HepG2 (cell line): ENCODE data around the gene EID3. TPM values are rescaled to one million over a fixed set of nuclear protein-coding genes. Genes with fewer than 3 reads are reported as not detected.
A peak's percentile ranks its signal among the peaks of the same experiment; 100 is the strongest.

ENCODE experiments used
- ATRX ChIP-seq: sonication (generic); formaldehyde crosslinking; IDR thresholded peaks from 2 replicates; pipeline ENCODE4 v1.4.0; 2020; ENCODE audit warnings: missing genetic modification reagents, borderline replicate concordance
- POLR2AphosphoS2 ChIP-seq: IDR thresholded peaks from 2 replicates; pipeline ENCODE4 v1.6.1; 2011; ENCODE audit warnings: low read depth, low read length, improper control_type of control experiment
- SMAD3 ChIP-seq: sonication (generic); formaldehyde crosslinking; IDR thresholded peaks from 2 replicates; pipeline ENCODE4 v1.4.0; 2020; ENCODE audit warnings: missing genetic modification reagents
- STAT5B ChIP-seq: sonication (generic); formaldehyde crosslinking; IDR thresholded peaks from 2 replicates; pipeline ENCODE4 v1.4.0; 2020; ENCODE audit warnings: missing genetic modification reagents
- polyA plus RNA-seq, 8 experiments: library from polyadenylated mRNA; depleted of rRNA in 3 of 8; stranded (reverse) in 7 of 8; unstranded in 1 of 8; fragments of >200 nt; fragmentation: Illumina TruSeq in 4 of 8; extraction: Trizol in 4 of 8; gene quantifications; 2 replicates each; pipeline versions ENCODE4 v1.2.1 to v1.2.3, GENCODE V29; 2011 to 2016; ENCODE audit warnings: low read depth in 4 of 8, missing spikeins in 1 of 8, mixed read lengths in 1 of 8; ENCODE audit not compliant: insufficient read depth in 1 of 8
- total RNA-seq, 5 experiments: library from RNA; depleted of rRNA; stranded (reverse); fragments of >200 nt; fragmentation: Illumina TruSeq; extraction: Trizol; gene quantifications; 2 replicates each; pipeline ENCODE4 v1.2.3, GENCODE V29; 2016; ENCODE audit warnings: low read depth in 1 of 5
- TF ChIP-seq, protein P1 (sequence below), 2 experiments: fragments of 450-650 bp in 1 of 2; sonication (generic) in 1 of 2; formaldehyde crosslinking; IDR thresholded peaks; 2 replicates each; pipeline versions ENCODE4 v1.5.0 to v1.8.0; 2020 to 2022; ENCODE audit warnings: mild to moderate bottlenecking in 1 of 2, missing genetic modification reagents in 1 of 2
- TF ChIP-seq, protein P2 (sequence below): sonication (generic); formaldehyde crosslinking; IDR thresholded peaks from 2 replicates; pipeline ENCODE4 v1.9.0; 2021; ENCODE audit warnings: missing genetic modification reagents, borderline replicate concordance
- TF ChIP-seq, protein P3 (sequence below): IDR thresholded peaks from 2 replicates; pipeline ENCODE4 v1.6.1; 2012; ENCODE audit warnings: low read length, improper control_type of control experiment
- TF ChIP-seq, protein P4 (sequence below): sonication (generic); formaldehyde crosslinking; IDR thresholded peaks from 2 replicates; pipeline ENCODE4 v1.4.0; 2020; ENCODE audit warnings: mild to moderate bottlenecking, missing genetic modification reagents
- TF ChIP-seq, protein P5 (sequence below): sonication (generic); formaldehyde crosslinking; IDR thresholded peaks from 2 replicates; pipeline ENCODE4 v1.5.0; 2020; ENCODE audit warnings: missing genetic modification reagents
- TF ChIP-seq, protein P6 (sequence below): sonication (generic); formaldehyde crosslinking; IDR thresholded peaks from 2 replicates; pipeline ENCODE4 v1.5.0; 2020; ENCODE audit warnings: missing genetic modification reagents, mild to moderate bottlenecking, borderline replicate concordance
- TF ChIP-seq, protein P7 (sequence below): conservative IDR thresholded peaks from 2 replicates; pipeline ENCODE4 v1.6.1; 2018; ENCODE audit warnings: missing genetic modification reagents
- TF ChIP-seq, protein P8 (sequence below): sonication (generic); formaldehyde crosslinking; conservative IDR thresholded peaks from 2 replicates; pipeline ENCODE4 v1.4.0; 2020; ENCODE audit warnings: missing genetic modification reagents

Gene EID3
- total and polyA plus RNA-seq, 2 of the 13 experiments (the other 11 are each of a cell fraction or from before 2014, with no cell fraction given), result 0.38 to 4.5 TPM

DNA sequence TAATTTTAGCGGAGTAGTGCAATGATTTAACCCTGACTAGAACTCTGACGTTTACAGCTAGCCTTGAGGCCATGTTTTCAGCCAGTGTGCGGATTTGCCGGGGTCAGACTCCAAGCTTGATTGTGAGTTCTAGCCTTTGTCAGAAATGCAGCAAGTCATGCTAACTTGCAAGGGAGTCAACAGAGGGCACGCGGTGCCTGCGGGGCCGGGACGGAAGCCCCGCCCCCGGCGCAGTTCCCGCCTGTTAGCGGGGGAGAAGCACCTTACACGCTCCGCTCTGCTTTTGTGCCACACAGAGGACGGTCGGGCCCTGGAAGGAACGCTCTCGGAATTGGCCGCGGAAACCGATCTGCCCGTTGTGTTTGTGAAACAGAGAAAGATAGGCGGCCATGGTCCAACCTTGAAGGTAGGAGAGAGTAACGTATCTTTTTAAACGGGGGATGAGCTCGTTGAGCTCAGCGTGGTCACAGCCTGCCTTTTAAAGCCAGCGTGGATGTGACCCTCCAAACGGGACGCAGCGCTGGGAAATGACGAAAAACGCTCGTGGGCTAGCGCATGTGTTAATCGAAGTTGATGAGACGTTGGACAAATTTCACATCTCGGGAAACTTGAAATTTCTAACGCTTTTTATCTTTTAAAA lies 14.8 kb upstream of the EID3 start (continued):
- TF ChIP-seq, protein P1, sequence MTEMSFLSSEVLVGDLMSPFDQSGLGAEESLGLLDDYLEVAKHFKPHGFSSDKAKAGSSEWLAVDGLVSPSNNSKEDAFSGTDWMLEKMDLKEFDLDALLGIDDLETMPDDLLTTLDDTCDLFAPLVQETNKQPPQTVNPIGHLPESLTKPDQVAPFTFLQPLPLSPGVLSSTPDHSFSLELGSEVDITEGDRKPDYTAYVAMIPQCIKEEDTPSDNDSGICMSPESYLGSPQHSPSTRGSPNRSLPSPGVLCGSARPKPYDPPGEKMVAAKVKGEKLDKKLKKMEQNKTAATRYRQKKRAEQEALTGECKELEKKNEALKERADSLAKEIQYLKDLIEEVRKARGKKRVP (CRISPR knock-in tag; IDR thresholded peaks at IDR 0.05), result no peak; a peak in 1 of 4 replicates
- TF ChIP-seq STAT5B (CRISPR knock-in tag) (0 out of 2 replicates have a peak, but pooled peaks have one; percentile 59), POLR2AphosphoS2 (0 out of 2 replicates have a peak, but pooled peaks have one; percentile 48), SMAD3 (CRISPR knock-in tag) (peak; percentile 84), ATRX (no peak)
- TF ChIP-seq, protein P2, sequence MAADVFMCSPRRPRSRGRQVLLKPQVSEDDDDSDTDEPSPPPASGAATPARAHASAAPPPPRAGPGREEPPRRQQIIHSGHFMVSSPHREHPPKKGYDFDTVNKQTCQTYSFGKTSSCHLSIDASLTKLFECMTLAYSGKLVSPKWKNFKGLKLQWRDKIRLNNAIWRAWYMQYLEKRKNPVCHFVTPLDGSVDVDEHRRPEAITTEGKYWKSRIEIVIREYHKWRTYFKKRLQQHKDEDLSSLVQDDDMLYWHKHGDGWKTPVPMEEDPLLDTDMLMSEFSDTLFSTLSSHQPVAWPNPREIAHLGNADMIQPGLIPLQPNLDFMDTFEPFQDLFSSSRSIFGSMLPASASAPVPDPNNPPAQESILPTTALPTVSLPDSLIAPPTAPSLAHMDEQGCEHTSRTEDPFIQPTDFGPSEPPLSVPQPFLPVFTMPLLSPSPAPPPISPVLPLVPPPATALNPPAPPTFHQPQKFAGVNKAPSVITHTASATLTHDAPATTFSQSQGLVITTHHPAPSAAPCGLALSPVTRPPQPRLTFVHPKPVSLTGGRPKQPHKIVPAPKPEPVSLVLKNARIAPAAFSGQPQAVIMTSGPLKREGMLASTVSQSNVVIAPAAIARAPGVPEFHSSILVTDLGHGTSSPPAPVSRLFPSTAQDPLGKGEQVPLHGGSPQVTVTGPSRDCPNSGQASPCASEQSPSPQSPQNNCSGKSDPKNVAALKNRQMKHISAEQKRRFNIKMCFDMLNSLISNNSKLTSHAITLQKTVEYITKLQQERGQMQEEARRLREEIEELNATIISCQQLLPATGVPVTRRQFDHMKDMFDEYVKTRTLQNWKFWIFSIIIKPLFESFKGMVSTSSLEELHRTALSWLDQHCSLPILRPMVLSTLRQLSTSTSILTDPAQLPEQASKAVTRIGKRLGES (CRISPR knock-in tag), result peak; percentile 77
- TF ChIP-seq, protein P3, sequence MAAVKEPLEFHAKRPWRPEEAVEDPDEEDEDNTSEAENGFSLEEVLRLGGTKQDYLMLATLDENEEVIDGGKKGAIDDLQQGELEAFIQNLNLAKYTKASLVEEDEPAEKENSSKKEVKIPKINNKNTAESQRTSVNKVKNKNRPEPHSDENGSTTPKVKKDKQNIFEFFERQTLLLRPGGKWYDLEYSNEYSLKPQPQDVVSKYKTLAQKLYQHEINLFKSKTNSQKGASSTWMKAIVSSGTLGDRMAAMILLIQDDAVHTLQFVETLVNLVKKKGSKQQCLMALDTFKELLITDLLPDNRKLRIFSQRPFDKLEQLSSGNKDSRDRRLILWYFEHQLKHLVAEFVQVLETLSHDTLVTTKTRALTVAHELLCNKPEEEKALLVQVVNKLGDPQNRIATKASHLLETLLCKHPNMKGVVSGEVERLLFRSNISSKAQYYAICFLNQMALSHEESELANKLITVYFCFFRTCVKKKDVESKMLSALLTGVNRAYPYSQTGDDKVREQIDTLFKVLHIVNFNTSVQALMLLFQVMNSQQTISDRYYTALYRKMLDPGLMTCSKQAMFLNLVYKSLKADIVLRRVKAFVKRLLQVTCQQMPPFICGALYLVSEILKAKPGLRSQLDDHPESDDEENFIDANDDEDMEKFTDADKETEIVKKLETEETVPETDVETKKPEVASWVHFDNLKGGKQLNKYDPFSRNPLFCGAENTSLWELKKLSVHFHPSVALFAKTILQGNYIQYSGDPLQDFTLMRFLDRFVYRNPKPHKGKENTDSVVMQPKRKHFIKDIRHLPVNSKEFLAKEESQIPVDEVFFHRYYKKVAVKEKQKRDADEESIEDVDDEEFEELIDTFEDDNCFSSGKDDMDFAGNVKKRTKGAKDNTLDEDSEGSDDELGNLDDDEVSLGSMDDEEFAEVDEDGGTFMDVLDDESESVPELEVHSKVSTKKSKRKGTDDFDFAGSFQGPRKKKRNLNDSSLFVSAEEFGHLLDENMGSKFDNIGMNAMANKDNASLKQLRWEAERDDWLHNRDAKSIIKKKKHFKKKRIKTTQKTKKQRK, result no peak
- TF ChIP-seq, protein P4, sequence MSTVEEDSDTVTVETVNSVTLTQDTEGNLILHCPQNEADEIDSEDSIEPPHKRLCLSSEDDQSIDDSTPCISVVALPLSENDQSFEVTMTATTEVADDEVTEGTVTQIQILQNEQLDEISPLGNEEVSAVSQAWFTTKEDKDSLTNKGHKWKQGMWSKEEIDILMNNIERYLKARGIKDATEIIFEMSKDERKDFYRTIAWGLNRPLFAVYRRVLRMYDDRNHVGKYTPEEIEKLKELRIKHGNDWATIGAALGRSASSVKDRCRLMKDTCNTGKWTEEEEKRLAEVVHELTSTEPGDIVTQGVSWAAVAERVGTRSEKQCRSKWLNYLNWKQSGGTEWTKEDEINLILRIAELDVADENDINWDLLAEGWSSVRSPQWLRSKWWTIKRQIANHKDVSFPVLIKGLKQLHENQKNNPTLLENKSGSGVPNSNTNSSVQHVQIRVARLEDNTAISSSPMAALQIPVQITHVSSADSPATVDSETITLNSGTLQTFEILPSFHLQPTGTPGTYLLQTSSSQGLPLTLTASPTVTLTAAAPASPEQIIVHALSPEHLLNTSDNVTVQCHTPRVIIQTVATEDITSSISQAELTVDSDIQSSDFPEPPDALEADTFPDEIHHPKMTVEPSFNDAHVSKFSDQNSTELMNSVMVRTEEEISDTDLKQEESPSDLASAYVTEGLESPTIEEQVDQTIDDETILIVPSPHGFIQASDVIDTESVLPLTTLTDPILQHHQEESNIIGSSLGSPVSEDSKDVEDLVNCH (CRISPR knock-in tag), result no peak
- TF ChIP-seq, protein P5, sequence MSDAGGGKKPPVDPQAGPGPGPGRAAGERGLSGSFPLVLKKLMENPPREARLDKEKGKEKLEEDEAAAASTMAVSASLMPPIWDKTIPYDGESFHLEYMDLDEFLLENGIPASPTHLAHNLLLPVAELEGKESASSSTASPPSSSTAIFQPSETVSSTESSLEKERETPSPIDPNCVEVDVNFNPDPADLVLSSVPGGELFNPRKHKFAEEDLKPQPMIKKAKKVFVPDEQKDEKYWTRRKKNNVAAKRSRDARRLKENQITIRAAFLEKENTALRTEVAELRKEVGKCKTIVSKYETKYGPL (CRISPR knock-in tag), result 0 out of 2 replicates have a peak, but pooled peaks have one; percentile 55
- TF ChIP-seq, protein P6, sequence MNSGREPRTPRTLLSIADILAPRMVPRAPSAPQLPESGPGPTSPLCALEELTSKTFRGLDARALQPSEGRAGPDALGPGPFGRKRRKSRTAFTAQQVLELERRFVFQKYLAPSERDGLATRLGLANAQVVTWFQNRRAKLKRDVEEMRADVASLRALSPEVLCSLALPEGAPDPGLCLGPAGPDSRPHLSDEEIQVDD (CRISPR knock-in tag), result no peak
- TF ChIP-seq, protein P7, sequence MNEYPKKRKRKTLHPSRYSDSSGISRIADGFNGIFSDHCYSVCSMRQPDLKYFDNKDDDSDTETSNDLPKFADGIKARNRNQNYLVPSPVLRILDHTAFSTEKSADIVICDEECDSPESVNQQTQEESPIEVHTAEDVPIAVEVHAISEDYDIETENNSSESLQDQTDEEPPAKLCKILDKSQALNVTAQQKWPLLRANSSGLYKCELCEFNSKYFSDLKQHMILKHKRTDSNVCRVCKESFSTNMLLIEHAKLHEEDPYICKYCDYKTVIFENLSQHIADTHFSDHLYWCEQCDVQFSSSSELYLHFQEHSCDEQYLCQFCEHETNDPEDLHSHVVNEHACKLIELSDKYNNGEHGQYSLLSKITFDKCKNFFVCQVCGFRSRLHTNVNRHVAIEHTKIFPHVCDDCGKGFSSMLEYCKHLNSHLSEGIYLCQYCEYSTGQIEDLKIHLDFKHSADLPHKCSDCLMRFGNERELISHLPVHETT, result peak; percentile 74; the same call in 1 of the 2 replicates
- TF ChIP-seq, protein P8, sequence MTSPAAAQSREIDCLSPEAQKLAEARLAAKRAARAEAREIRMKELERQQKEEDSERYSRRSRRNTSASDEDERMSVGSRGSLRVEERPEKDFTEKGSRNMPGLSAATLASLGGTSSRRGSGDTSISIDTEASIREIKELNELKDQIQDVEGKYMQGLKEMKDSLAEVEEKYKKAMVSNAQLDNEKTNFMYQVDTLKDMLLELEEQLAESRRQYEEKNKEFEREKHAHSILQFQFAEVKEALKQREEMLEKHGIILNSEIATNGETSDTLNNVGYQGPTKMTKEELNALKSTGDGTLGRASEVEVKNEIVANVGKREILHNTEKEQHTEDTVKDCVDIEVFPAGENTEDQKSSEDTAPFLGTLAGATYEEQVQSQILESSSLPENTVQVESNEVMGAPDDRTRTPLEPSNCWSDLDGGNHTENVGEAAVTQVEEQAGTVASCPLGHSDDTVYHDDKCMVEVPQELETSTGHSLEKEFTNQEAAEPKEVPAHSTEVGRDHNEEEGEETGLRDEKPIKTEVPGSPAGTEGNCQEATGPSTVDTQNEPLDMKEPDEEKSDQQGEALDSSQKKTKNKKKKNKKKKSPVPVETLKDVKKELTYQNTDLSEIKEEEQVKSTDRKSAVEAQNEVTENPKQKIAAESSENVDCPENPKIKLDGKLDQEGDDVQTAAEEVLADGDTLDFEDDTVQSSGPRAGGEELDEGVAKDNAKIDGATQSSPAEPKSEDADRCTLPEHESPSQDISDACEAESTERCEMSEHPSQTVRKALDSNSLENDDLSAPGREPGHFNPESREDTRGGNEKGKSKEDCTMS (CRISPR knock-in tag), result no peak
